Measurements from ENCODE around the gene NUDT2. TPM values are rescaled to one million over a fixed set of nuclear protein-coding genes. Genes with fewer than 3 reads are reported as not detected.

NUDT2 gene
- total RNA-seq, 4 donors from 2014 or later: 1.4 to 31.0 (median 9.7) TPM

GRCh38 chr9:34369636-34370035 lies 40.3 kb downstream of the NUDT2 start:
- no peak for TF ChIP-seq POLR2A (IDR thresholded peaks at IDR 0.05)
- in situ Hi-C loops (cut with MboI; ENCODE audit: low pct_ligation_motif_present in 1 of 4, low pct_unique_long_range_greater_than_20kb in 1 of 4, low sequenced_read_pairs in 3 of 4): no loop called here
- H3K9me3 ChIP-seq: no peaks in the 10 kb centered on the region
- DNase-seq: no peak
- peaks cover 3 to 10% (median 7%) of the 10 kb centered on the region in 4 donors for H3K4me1 ChIP-seq
- WGBS, 2 donors (ENCODE audit: low coverage in 1 of 2): 80 to 92% methylated on average over 3 to 4 of the region's 4 CpGs
- intact Hi-C loops (cut with DNase I; ENCODE audit: low total_unique reads): no loop called here
- no peak overlapping the region for H3K27ac ChIP-seq
- no peaks in the 10 kb centered on the region for H3K27me3 ChIP-seq
- peaks cover 0 to 28% (median 8%) of the 10 kb centered on the region in 4 donors for H3K36me3 ChIP-seq
- no peak overlapping the region for H3K4me3 ChIP-seq

GRCh38 chr9:34370335-34370969 lies 41.1 kb downstream of the NUDT2 start:
- 85% methylated on average over 23 of the region's 23 CpGs; no CpG with 5 or more reads in 1 of the 2 donors for WGBS, 2 donors (ENCODE audit: low coverage in 1 of 2)
- in situ Hi-C loops (cut with MboI; ENCODE audit: low pct_ligation_motif_present in 1 of 4, low pct_unique_long_range_greater_than_20kb in 1 of 4, low sequenced_read_pairs in 3 of 4): no loop called here
- no peak overlapping the region for H3K4me3 ChIP-seq
- intact Hi-C loops (cut with DNase I; ENCODE audit: low total_unique reads): no loop called here
- no peaks in the 10 kb centered on the region for H3K9me3 ChIP-seq
- TF ChIP-seq CTCF (IDR thresholded peaks at IDR 0.05) (no peak), POLR2A (IDR thresholded peaks at IDR 0.05) (no peak), EP300 (IDR thresholded peaks at IDR 0.05; ENCODE audit: low read depth) (no peak), POLR2AphosphoS5 (IDR thresholded peaks at IDR 0.05) (no peak)
- peaks cover 0 to 28% (median 8%) of the 10 kb centered on the region in 4 donors for H3K36me3 ChIP-seq
- H3K4me1 ChIP-seq: peaks cover 3 to 12% (median 10%) of the 10 kb centered on the region in 4 donors
- DNase-seq: no peak
- H3K27ac ChIP-seq: no peak overlapping the region
- H3K27me3 ChIP-seq: no peaks in the 10 kb centered on the region

- in situ Hi-C loops (cut with MboI; ENCODE audit: low pct_ligation_motif_present in 1 of 4, low pct_unique_long_range_greater_than_20kb in 1 of 4, low sequenced_read_pairs in 3 of 4): no loop called here
- TF ChIP-seq CTCF (IDR thresholded peaks at IDR 0.05) (no peak), POLR2AphosphoS5 (IDR thresholded peaks at IDR 0.05) (no peak), POLR2A (IDR thresholded peaks at IDR 0.05) (no peak), EP300 (IDR thresholded peaks at IDR 0.05; ENCODE audit: low read depth) (no peak)
- peak overlapping the region in 1 of 4 donors; percentile 4 for H3K4me3 ChIP-seq
- H3K9me3 ChIP-seq: no peaks in the 10 kb centered on the region
- WGBS, 2 donors (ENCODE audit: low coverage in 1 of 2): 79% methylated on average over 103 of the region's 105 CpGs; no CpG with 5 or more reads in 1 of the 2 donors
- peaks cover 0 to 28% (median 8%) of the 10 kb centered on the region in 4 donors for H3K36me3 ChIP-seq
- intact Hi-C loops (cut with DNase I; ENCODE audit: low total_unique reads): no loop called here
- H3K4me1 ChIP-seq: peaks cover 3 to 18% (median 17%) of the 10 kb centered on the region in 4 donors
- H3K27me3 ChIP-seq: no peaks in the 10 kb centered on the region
- no peak overlapping the region for H3K27ac ChIP-seq
- no peak for DNase-seq
Measured at GRCh38 chr9:34370970-34371880, 41.9 kb downstream of the NUDT2 start.

GRCh38 chr9:34371886-34372466 lies 42.6 kb downstream of the NUDT2 start:
- Histone ChIP-seq H3K36me3 (peaks cover 0 to 28% (median 8%) of the 10 kb centered on the region in 4 donors), H3K27me3 (no peaks in the 10 kb centered on the region), H3K4me3 (no peak overlapping the region), H3K4me1 (peaks cover 3 to 18% (median 17%) of the 10 kb centered on the region in 4 donors), H3K9me3 (no peaks in the 10 kb centered on the region), H3K27ac (no peak overlapping the region)
- in situ Hi-C loops (cut with MboI; ENCODE audit: low pct_ligation_motif_present in 1 of 4, low pct_unique_long_range_greater_than_20kb in 1 of 4, low sequenced_read_pairs in 3 of 4): no loop called here
- DNase-seq: no peak
- intact Hi-C loops (cut with DNase I; ENCODE audit: low total_unique reads): no loop called here
- TF ChIP-seq POLR2AphosphoS5 (IDR thresholded peaks at IDR 0.05) (no peak), CTCF (IDR thresholded peaks at IDR 0.05) (no peak), EP300 (IDR thresholded peaks at IDR 0.05; ENCODE audit: low read depth) (no peak), POLR2A (IDR thresholded peaks at IDR 0.05) (no peak)
- WGBS, 2 donors (ENCODE audit: low coverage in 1 of 2): 86% methylated on average over 55 of the region's 60 CpGs; no CpG with 5 or more reads in 1 of the 2 donors

Data from transverse colon (tissue), 4 donors.